HEK293T (cell line): ENCODE measurements around the gene CNTN5.

Experiments
- CTCF ChIA-PET: fragments of 350-600 bp; formaldehyde crosslinking; extraction: SDS; loops from one replicate; lab custom pipeline; 2021; ENCODE audit warnings: antibody characterized with exemption, inconsistent platforms; lab: Yijun Ruan, JAX
- POLR2A ChIA-PET: fragments of 350-600 bp; formaldehyde crosslinking; extraction: SDS; loops from one replicate; lab custom pipeline; 2020; ENCODE audit warnings: antibody characterized with exemption, inconsistent platforms; lab: Yijun Ruan, JAX
- DNase-seq: peaks from one replicate; pipeline ENCODE4 v3.0.0; 2012; ENCODE audit warnings: mixed read lengths; ENCODE audit errors: extremely low spot score
- ARNT ChIP-seq: fragments of 450-650 bp; IDR thresholded peaks from 2 replicates; pipeline ENCODE4 v1.6.1; 2017; ENCODE audit warnings: mild to moderate bottlenecking
- BHLHE40 ChIP-seq: fragments of 450-650 bp; IDR thresholded peaks from 2 replicates; pipeline ENCODE4 v1.6.1; 2016; ENCODE audit warnings: mild to moderate bottlenecking, moderate library complexity, borderline replicate concordance
- CTBP1 ChIP-seq: fragments of 450-650 bp; IDR thresholded peaks from 2 replicates; pipeline ENCODE4 v1.6.1; 2016; ENCODE audit warnings: borderline replicate concordance
- ELF4 ChIP-seq: fragments of 450-650 bp; IDR thresholded peaks from 2 replicates; pipeline ENCODE4 v1.6.1; 2017; ENCODE audit warnings: antibody characterized with exemption
- FOXA1 ChIP-seq: fragments of 450-650 bp; IDR thresholded peaks from 2 replicates; pipeline ENCODE4 v1.6.1; 2016; ENCODE audit warnings: mild to moderate bottlenecking
- FOXK2 ChIP-seq: fragments of 450-650 bp; IDR thresholded peaks from 2 replicates; pipeline ENCODE4 v1.6.1; 2016; ENCODE audit warnings: mild to moderate bottlenecking
- FOXM1 ChIP-seq: fragments of 450-650 bp; IDR thresholded peaks from 2 replicates; pipeline ENCODE4 v1.6.1; 2017; ENCODE audit warnings: mild to moderate bottlenecking, borderline replicate concordance
- HDGF ChIP-seq: fragments of 450-650 bp; IDR thresholded peaks from 2 replicates; pipeline ENCODE4 v1.6.1; 2017; ENCODE audit warnings: antibody characterized with exemption, borderline replicate concordance
- L3MBTL2 ChIP-seq: fragments of 450-650 bp; conservative IDR thresholded peaks from 2 replicates; pipeline ENCODE4 v1.6.1; 2016; ENCODE audit warnings: mild to moderate bottlenecking
- LEF1 ChIP-seq: fragments of 450-650 bp; IDR thresholded peaks from 2 replicates; pipeline ENCODE4 v1.6.1; 2017; ENCODE audit warnings: mild to moderate bottlenecking, borderline replicate concordance
- NFRKB ChIP-seq: fragments of 450-650 bp; IDR thresholded peaks from 2 replicates; pipeline ENCODE4 v1.6.1; 2016; ENCODE audit warnings: mild to moderate bottlenecking, moderate library complexity
- SP1 ChIP-seq: fragments of 450-650 bp; IDR thresholded peaks from 2 replicates; pipeline ENCODE4 v1.6.1; 2017
- SUZ12 ChIP-seq: fragments of 450-650 bp; IDR thresholded peaks from 2 replicates; pipeline ENCODE4 v1.6.1; 2016; ENCODE audit warnings: mild to moderate bottlenecking
- TARDBP ChIP-seq: fragments of 450-650 bp; IDR thresholded peaks from 2 replicates; pipeline ENCODE4 v1.6.1; 2016
- ZNF384 ChIP-seq: fragments of 450-650 bp; IDR thresholded peaks from 2 replicates; pipeline ENCODE4 v1.6.1; 2016
- TF ChIP-seq, protein P1 (sequence below): fragments of 450-650 bp; IDR thresholded peaks from 2 replicates; pipeline ENCODE4 v1.6.1; 2016

Gene CNTN5

DNA sequence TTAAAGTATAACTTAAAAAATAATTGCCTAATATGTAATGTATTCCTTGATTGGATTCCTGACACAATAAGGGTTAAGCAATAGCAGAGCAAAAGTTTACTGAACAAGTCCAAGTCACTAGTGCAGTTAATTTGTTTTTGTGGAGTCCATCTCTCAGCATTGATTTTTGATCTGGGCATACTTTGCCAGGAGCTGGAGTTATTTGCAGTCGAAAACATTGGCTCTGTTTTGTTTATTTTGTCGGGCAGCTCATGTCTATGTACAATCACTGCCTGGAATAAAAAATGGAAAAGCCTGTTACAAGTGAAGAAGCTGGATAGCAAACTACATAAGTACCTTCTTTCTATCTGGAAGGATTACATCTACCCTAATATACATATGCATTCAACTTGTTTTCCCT lies 625.2 kb downstream of the CNTN5 start:
- TF ChIP-seq BHLHE40 (no peak), CTBP1 (no peak), ZNF384 (no peak), ELF4 (no peak), SP1 (no peak), FOXM1 (no peak), FOXK2 (no peak), NFRKB (no peak), TARDBP (no peak), L3MBTL2 (no peak), FOXA1 (no peak), HDGF (no peak), ARNT (no peak), SUZ12 (no peak), LEF1 (no peak)
- TF ChIP-seq, protein P1, sequence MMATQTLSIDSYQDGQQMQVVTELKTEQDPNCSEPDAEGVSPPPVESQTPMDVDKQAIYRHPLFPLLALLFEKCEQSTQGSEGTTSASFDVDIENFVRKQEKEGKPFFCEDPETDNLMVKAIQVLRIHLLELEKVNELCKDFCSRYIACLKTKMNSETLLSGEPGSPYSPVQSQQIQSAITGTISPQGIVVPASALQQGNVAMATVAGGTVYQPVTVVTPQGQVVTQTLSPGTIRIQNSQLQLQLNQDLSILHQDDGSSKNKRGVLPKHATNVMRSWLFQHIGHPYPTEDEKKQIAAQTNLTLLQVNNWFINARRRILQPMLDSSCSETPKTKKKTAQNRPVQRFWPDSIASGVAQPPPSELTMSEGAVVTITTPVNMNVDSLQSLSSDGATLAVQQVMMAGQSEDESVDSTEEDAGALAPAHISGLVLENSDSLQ, result no peak
- DNase-seq, result no peak
- ChIA-PET POLR2A (no interaction called here), CTCF (no interaction called here)

DNA sequence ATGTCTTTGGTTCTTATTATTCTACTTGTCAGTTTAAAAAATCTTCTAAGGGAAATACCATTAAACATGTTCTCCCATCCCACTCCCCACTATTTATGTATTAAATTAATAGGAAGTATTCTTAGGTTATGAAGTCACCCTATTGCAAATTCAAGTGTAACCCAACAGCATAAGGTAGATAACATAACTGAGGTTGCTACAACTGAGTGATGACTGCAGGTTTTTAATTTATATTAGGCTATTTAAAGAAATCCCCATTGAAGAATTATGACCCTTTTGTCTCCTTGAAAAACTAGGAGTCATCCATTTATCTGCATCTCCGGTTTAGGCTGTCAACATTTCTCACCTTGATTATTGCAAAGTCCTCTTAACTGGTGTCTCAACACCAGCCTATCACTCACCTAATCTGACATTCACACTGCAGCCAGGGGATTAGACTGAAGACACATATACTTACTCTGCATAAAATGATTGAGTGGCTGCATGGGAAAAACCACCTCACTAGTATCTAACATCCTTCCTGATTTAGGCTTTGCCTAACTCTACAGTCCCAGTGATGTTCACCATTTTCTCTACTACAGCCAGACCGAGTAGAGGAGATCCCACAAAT lies 649.4 kb downstream of the CNTN5 start:
- ChIA-PET POLR2A (no interaction called here), CTCF (no interaction called here)
- no peak for DNase-seq
- TF ChIP-seq SP1 (no peak), LEF1 (no peak), FOXK2 (no peak), BHLHE40 (no peak), ELF4 (no peak), SUZ12 (no peak), ARNT (no peak), TARDBP (no peak), CTBP1 (no peak), FOXM1 (no peak), L3MBTL2 (no peak), NFRKB (no peak), ZNF384 (no peak), HDGF (no peak), FOXA1 (no peak)
- TF ChIP-seq, protein P1, result no peak

DNA sequence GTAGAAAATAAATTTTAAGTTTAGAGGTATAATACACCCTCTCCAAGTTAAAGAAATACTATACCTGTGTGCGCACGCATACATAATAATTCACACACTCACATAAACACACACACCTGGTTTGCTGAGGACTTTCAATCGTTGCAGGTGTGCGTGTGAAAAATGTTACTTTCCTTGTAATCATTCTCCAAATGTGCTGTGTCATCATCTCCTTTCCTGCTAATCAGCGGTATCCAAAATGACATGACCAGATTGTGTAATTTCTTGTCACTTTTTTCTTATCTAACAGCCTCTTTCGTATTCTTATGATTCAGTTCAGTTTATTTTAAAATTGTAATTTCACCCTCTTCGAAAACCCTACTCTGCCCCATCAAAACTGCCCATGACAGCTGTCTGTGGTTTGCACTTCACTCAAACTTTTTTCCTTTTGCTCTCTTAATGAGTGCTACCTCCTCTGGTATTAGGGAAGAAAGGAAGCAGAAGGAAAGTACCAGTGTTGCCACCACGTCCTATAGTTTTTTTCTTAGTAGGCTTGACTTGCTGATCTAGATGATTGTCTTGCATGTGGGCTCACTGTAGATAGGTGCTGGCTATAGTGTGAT lies 651.2 kb downstream of the CNTN5 start:
- TF ChIP-seq L3MBTL2 (no peak), CTBP1 (no peak), TARDBP (no peak), ARNT (no peak), ZNF384 (no peak), FOXM1 (no peak), FOXA1 (no peak), BHLHE40 (no peak), ELF4 (no peak), LEF1 (no peak), SP1 (no peak), NFRKB (no peak), SUZ12 (no peak)
- TF ChIP-seq, protein P1, result no peak
- ChIA-PET CTCF (no interaction called here), POLR2A (no interaction called here)
- DNase-seq, result no peak

DNA sequence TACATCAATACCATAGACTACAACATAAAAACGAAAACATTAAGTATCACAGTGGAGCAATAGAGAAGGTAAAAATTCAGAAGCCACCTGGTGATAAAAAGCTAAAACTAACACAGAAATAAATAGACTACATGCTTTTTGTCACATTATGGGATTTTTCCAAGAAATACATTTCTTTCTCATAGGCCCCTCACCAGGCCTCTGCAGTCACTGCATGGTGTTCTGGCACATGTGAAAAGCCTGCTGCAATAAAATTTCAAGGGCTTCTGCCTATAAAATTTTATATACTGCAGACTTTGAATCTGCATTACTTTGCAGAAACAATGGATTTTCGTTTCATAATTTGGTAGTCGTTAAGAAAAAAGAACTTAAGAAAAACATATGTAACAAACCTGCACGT lies 655.5 kb downstream of the CNTN5 start:
- ChIA-PET CTCF (no interaction called here), POLR2A (no interaction called here)
- DNase-seq, result no peak
- TF ChIP-seq SP1, result no peak
- TF ChIP-seq ZNF384, result no peak
- TF ChIP-seq FOXK2, result no peak
- TF ChIP-seq LEF1, result no peak
- no peak for TF ChIP-seq TARDBP
- TF ChIP-seq FOXM1, result no peak
- TF ChIP-seq NFRKB, result no peak
- no peak for TF ChIP-seq ARNT
- TF ChIP-seq CTBP1, result no peak
- TF ChIP-seq ELF4, result no peak

DNA sequence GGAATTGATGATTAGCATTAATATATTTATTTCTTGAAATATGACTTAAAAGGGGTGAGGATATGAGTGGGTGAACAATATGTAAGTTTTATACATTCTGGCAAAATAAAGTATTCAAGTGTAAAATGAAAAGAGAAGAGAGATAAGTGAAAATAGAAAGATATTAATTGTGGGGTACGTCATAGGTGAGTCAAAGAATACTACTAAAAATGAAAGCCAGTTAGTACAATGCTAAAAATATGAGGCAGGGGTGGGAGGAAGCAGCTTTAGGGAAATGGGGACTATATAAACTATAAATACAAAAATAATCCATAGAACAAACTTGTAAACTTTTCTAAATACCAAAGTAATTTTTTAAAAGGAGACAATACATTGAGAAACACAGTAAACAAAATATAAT lies 661.4 kb downstream of the CNTN5 start:
- DNase-seq, result no peak
- POLR2A ChIA-PET, result no interaction called here
- TF ChIP-seq FOXK2, result no peak
- no peak for TF ChIP-seq SUZ12
- TF ChIP-seq TARDBP, result no peak
- no peak for TF ChIP-seq HDGF
- no peak for TF ChIP-seq FOXA1
- no peak for TF ChIP-seq LEF1
- TF ChIP-seq, protein P1, result no peak
- TF ChIP-seq ELF4, result no peak
- TF ChIP-seq SP1, result no peak
- no peak for TF ChIP-seq ZNF384
- TF ChIP-seq FOXM1, result no peak
- no peak for TF ChIP-seq ARNT
- TF ChIP-seq CTBP1, result no peak
- TF ChIP-seq BHLHE40, result no peak
- TF ChIP-seq L3MBTL2, result no peak
- no peak for TF ChIP-seq NFRKB
- CTCF ChIA-PET, result no interaction called here
